Tibial artery (tissue), 4 donors: ENCODE data around the gene ID3.
A peak's percentile ranks its signal among the peaks of the same experiment; 100 is the strongest.
"Not testable (repeated sequence)": the region's sequence is repeated elsewhere in the genome, so short reads cannot be mapped to it uniquely, and the experiment has no call there.

ENCODE experiments used
- DNase-seq, 2 donors: peaks; one replicate each; pipeline ENCODE4 v3.0.0-alpha.2; 2019
- H3K27ac ChIP-seq, 2 donors: fragments of 200-600 bp; sonication (generic) in 1 of 2; 1 replicate in 1 of 2; 2 replicates in 1 of 2; pipeline ENCODE4 v1.5.1; 2018 to 2019; ENCODE audit warnings: mild to moderate bottlenecking in 1 of 2
- H3K27me3 ChIP-seq, 2 donors: fragments of 200-600 bp; sonication (generic) in 1 of 2; one replicate each; pipeline versions ENCODE4 v1.5.1 to v1.6.0; 2016 to 2019
- H3K36me3 ChIP-seq, 3 donors: fragments of 200-600 bp; sonication (generic) in 2 of 3; one replicate each; pipeline ENCODE4 v1.5.1; 2016 to 2019; ENCODE audit warnings: mild to moderate bottlenecking in 2 of 3
- H3K4me1 ChIP-seq, 4 donors: fragments of 200-600 bp; sonication (generic) in 2 of 4; 1 replicate in 3 of 4; 2 replicates in 1 of 4; pipeline ENCODE4 v1.5.1; 2016 to 2019
- H3K4me3 ChIP-seq, 2 donors: fragments of 200-600 bp; sonication (generic) in 1 of 2; 1 replicate in 1 of 2; 2 replicates in 1 of 2; pipeline ENCODE4 v1.5.1; 2018 to 2019; ENCODE audit warnings: mild to moderate bottlenecking in 2 of 2
- H3K9me3 ChIP-seq, 3 donors: fragments of 200-600 bp; sonication (generic) in 1 of 3; one replicate each; pipeline ENCODE4 v1.5.1; 2016 to 2019
- intact Hi-C: fragments of 100-400 bp; cut with DNase I; formaldehyde crosslinking; loops from one replicate; pipeline ENCODE4 v1.15.0; 2023; ENCODE audit warnings: low total_unique reads
- TF ChIP-seq, protein P1 (sequence below), 2 experiments: fragments of 200-600 bp in 1 of 2; fragments of 450-650 bp in 1 of 2; IDR thresholded peaks; one replicate each; pipeline ENCODE4 v1.5.1; 2017 to 2019; ENCODE audit warnings: antibody characterized with exemption in 2 of 2, mild to moderate bottlenecking in 1 of 2, moderate library complexity in 1 of 2

ID3 gene

DNA sequence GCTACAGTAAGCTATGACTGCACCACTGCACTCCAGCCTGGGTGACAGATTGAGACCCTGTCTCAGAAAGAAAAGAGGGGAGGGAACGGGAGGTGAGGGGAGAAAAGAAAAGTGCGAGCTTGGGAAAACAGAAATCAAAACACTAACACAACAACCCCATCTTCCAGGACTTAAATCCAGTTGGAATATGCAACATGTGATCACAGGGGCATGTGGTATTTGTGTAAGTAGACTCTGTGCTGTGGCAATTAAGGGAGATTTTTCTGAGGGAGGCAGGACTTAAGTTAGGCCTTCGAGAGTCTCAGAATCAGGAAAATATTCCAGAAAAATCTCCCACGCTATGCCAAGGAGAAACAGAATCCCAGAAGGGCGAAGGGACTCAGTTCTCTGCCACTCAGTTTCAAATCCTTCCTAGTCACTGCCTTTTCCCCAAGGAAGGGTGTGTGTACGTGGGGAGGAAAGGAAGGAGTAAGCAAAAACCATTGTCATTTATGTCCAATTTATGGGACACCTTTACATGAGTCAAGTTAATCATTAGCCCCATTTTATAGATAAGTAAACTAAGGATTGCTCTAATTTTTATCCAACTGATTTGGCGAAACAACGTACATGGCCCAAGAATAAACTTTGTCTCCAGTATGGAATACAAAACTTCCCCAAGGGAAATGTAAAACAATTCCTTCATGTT is 12.3 kb downstream of the ID3 start:
- H3K36me3 ChIP-seq = no peaks in the 10 kb centered on the region
- peaks cover 0 to 18% (median 7%) of the 10 kb centered on the region in 4 donors for H3K4me1 ChIP-seq
- no peak overlapping the region for H3K4me3 ChIP-seq
- no peaks in the 10 kb centered on the region for H3K27me3 ChIP-seq
- H3K27ac ChIP-seq = peak overlapping the region; percentile 38 to 58
- no peaks in the 10 kb centered on the region for H3K9me3 ChIP-seq
- TF ChIP-seq, protein P1, sequence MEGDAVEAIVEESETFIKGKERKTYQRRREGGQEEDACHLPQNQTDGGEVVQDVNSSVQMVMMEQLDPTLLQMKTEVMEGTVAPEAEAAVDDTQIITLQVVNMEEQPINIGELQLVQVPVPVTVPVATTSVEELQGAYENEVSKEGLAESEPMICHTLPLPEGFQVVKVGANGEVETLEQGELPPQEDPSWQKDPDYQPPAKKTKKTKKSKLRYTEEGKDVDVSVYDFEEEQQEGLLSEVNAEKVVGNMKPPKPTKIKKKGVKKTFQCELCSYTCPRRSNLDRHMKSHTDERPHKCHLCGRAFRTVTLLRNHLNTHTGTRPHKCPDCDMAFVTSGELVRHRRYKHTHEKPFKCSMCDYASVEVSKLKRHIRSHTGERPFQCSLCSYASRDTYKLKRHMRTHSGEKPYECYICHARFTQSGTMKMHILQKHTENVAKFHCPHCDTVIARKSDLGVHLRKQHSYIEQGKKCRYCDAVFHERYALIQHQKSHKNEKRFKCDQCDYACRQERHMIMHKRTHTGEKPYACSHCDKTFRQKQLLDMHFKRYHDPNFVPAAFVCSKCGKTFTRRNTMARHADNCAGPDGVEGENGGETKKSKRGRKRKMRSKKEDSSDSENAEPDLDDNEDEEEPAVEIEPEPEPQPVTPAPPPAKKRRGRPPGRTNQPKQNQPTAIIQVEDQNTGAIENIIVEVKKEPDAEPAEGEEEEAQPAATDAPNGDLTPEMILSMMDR (IDR thresholded peaks at IDR 0.05) = no peak
- no peak for DNase-seq
- intact Hi-C loops = no loop called here

DNA sequence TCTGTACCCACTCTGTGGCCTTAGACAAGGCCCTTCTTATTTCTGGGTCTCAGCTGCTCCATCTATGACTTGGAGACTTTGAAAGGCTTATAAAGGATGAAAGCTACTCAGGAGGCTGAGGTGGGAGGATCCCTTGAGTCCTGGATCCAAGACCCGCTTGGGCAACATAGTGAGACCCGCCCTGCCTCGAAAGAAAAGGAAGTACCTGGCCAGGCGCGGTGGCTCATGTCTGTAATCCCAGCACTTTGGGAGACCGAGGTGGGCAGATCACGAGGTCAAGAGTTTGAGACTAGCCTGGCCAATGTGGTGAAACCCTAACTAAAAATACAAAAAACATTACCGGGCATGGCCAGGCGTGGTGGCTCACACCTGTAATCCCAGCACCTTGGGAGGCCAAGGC is 13.4 kb downstream of the ID3 start:
- intact Hi-C loops = loop anchor here (2.0 kb wide), 1 partner anchor 93 kb away; no protein-coding TSS in a partner anchor
- H3K4me3 ChIP-seq = no peak overlapping the region
- H3K36me3 ChIP-seq = no peaks in the 10 kb centered on the region
- no peaks in the 10 kb centered on the region for H3K9me3 ChIP-seq
- no peak overlapping the region for H3K27ac ChIP-seq
- no peaks in the 10 kb centered on the region for H3K27me3 ChIP-seq
- H3K4me1 ChIP-seq = peaks cover 0 to 18% (median 7%) of the 10 kb centered on the region in 4 donors
- TF ChIP-seq, protein P1 (IDR thresholded peaks at IDR 0.05) = no peak
- DNase-seq = no peak

DNA sequence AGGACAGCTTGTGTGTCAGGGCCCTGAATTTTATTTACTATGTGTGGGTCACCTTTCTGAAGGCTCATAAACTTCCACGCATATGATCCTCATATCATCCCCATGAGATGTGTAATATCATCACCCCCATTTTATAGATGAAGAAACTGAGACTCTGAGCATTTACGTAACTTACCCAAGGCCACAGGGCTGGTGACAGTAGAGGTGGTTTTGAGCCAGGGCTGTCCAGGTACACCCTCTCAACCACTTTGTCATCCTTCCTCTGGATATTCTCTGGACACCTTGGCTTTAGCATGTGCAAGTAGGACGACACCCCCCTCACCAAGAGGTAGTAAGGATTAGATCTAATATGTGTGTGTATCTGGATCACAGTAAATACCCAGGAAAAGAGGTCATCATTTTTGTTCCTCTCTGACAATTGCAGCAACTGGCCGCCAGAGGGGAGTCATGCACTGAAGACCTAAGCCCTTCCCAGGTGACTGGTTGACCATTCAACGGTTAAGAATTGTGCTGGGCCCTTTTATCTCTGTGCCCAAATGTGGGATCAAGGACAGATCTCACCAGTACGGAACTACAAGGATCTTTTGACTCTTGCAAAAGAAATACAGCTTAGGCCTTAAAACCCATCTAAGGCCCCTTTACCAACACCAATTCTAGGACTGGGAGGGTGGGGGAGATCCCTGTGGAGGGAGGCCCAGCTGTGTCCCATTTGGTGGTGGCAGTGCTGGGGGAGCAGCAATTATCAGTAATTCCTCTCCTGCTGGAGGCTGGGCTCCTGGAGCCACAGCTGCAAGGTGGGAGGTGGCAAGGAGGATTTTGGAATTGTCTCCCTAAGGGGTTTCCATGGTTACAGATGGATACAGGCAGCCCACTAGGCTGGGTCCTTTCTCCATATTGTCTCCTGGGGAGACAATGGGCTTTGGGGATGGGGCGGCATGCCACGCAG is 14.6 kb downstream of the ID3 start:
- peaks cover 0 to 22% (median 11%) of the 10 kb centered on the region in 4 donors for H3K4me1 ChIP-seq
- TF ChIP-seq, protein P1 (IDR thresholded peaks at IDR 0.05) = peak; percentile 85 to 99
- H3K27me3 ChIP-seq = no peaks in the 10 kb centered on the region
- intact Hi-C loops = loop anchor here (2.0 kb wide), 1 partner anchor 94 kb away; no protein-coding TSS in a partner anchor
- peak; percentile 76 to 85 for DNase-seq
- no peaks in the 10 kb centered on the region for H3K9me3 ChIP-seq
- no peak overlapping the region for H3K27ac ChIP-seq
- H3K36me3 ChIP-seq = no peaks in the 10 kb centered on the region
- no peak overlapping the region for H3K4me3 ChIP-seq

DNA sequence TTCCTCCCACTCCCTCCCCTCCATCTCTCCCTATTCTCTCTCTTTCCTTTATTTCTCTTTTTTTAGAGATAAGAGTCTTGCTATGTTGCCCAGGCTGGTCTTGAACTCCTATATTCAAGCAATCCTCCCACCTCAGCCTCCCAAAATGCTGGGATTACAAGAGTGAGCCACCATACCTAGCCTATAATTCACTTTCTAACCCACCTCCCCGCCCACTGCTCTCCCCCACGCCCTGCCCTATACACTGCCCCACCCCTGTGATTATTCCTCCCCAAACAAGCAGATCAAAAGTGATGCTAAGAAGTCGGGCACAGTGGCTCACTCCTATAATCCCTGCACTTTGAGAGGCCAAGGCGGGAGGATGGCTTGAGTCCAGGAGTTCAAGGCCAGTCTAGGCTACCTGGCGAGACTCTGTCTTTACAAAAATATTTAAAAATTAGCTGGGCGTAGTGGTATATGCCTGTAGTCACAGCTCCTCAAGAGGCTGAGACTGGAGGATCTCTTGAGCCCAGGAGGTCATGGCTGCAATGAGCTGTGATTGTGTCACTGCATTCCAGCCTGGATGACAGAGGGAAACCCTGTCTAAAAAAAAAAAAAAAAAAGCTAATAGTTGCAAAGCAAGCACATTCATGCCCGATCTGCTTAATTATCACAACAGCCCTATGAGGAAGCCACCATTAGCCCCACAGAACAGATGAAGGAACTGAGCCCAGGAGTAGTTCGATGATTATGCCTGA is 15.4 kb downstream of the ID3 start:
- TF ChIP-seq, protein P1 (IDR thresholded peaks at IDR 0.05) = no peak
- no peak overlapping the region for H3K4me3 ChIP-seq
- intact Hi-C loops = loop anchor here (2.0 kb wide), 1 partner anchor 95 kb away; no protein-coding TSS in a partner anchor
- no peaks in the 10 kb centered on the region for H3K27me3 ChIP-seq
- no peak overlapping the region for H3K27ac ChIP-seq
- H3K9me3 ChIP-seq = no peaks in the 10 kb centered on the region
- no peaks in the 10 kb centered on the region for H3K36me3 ChIP-seq
- no peak for DNase-seq
- peaks cover 0 to 27% (median 15%) of the 10 kb centered on the region in 4 donors for H3K4me1 ChIP-seq

DNA sequence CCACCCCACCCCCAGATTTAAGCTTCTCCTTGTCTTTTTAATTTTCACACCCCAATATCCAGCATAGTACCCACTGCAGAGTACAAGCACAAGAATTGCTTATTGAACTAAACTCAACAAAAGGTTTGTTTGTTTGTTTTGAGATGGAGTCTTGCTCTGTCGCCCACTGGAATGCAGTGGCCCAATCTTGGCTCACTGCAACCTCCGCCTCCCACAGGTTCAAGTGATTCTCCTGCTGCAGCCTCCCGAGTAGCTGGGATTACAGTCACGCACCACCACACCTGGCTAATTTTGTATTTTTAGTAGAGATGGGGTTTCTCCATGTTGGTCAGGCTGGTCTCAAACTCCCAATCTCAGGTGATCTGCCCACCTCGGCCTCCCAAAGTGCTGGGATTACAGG is 16.4 kb downstream of the ID3 start:
- intact Hi-C loops, H3K36me3 ChIP-seq, H3K9me3 ChIP-seq, DNase-seq, H3K4me3 ChIP-seq, H3K27me3 ChIP-seq, H3K27ac ChIP-seq: not testable (repeated sequence)
- peaks cover 0 to 27% (median 15%) of the 10 kb centered on the region in 4 donors for H3K4me1 ChIP-seq
